Measurements from ENCODE around the gene ZNF652.
A peak's percentile ranks its signal among the peaks of the same experiment; 100 is the strongest.
"Not testable (repeated sequence)": the region's sequence is repeated elsewhere in the genome, so short reads cannot be mapped to it uniquely, and the experiment has no call there.

Gene ZNF652

DNA sequence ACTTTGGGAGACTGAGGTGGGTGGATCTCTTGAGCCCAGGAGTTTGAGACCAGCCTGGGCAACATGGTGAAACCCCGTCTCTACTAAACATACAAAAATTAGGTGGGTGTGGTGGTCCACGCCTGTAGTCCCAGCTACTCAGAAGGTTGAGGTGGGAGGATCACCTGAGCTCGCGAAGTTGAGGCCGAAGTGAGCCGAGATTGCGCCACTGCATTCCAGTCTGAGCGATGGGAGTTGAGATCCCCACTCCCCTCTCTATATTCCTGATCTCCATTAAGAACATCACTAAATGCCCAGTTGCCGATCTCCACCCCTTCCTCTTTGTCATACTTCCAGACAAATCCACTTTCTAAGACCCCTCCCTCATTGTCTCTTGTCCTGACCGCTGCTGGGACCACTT lies 24.3 kb upstream of the ZNF652 start:
- no peak for DNase-seq

DNA sequence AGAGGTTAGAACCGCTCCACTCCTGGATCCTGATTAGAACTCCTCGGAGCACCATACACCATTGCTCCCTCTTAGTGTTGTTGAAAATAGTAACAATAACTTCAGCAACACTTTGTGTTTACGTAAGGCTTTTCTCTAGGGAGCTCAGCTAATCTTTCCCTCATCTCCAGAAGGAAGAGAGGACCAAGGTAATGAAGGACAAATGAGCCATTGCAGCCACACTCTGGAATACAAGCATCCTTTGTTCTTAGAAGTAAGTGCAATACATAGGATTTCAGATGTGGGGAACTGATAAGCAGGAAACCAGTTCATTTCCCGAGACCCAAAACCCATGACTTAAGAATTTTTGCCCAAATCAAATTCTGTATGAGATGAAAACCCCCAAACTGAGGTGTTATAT lies 22.9 kb upstream of the ZNF652 start:
- no peak for DNase-seq

DNA sequence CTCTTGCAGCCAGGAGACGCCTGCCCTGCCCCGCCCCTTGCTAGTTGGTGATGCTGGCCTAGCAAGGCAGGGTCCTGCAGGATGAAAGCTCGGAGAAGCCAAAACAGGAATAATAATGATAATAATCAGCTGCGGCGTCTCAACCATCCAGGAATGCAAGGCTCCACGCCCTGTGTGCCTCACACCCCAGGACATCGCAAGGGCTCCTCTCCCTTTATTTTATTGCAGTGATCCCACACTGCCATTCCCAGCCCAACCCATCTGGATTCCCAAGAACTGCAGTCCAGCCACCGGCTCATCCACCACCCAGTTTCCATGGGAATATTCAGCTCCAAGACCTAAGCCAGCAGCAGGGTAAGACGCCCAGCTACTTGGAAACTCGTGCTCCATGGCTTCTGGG lies 21.0 kb upstream of the ZNF652 start:
- no peak for DNase-seq

DNA sequence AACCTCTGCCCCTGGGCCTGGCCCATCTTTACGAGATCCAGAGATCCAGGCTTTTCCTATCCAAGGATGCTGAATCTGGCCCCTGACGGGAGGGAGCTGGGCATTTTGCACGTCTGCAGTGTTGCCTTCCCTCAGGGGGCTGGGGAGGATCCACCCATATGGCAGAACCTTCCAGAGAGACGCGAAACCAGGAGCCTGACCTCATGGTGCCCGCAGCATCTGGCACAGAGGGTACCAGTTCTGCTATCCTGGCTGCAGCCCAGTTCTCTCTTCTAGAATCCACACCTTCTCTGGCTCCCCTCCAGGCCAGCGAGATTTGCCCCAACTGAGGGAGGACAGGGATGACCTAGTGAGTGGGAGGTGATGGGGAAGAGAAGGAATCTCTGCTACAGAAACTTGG lies 20.5 kb upstream of the ZNF652 start:
- no peak for DNase-seq

DNA sequence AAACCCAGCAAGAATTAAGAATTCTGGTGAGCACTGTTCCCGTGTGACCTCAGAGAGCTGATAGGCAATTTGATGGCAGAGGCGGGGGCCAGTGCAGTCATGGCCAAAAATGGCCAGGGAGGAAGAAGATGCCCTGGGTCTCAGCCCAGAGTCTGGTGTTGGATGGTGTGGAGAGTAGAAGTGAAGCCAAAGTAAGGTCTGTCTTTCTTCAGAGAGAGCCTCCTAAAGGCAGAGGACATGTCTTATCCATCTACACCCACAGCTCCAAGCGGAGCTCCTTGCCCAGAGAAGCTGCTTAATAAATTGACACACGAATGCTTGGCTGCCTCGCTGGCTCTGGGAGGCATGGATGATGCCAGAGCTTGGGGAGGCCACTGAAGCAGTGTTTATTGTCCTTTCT lies 19.7 kb upstream of the ZNF652 start:
- DNase-seq, result no peak

DNA sequence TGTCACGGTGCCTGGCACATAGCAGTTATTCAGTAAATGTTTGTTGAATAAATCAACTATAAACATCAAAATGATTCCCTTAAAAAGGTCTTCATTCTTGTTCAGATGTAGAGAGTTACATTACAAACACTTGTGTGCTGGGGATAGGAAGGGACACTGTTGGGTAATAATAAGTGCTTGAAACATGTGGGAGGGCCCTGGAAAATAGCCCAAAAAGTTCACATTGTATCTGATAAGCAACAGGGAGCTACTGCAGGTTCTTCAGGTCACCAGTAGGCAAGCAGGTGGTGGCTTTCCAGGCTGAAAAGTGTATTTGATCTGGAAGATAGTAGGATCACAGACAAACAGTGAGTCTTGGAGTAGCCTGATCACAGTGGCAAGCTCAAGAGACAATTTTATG lies 19.0 kb upstream of the ZNF652 start:
- no peak for DNase-seq

DNA sequence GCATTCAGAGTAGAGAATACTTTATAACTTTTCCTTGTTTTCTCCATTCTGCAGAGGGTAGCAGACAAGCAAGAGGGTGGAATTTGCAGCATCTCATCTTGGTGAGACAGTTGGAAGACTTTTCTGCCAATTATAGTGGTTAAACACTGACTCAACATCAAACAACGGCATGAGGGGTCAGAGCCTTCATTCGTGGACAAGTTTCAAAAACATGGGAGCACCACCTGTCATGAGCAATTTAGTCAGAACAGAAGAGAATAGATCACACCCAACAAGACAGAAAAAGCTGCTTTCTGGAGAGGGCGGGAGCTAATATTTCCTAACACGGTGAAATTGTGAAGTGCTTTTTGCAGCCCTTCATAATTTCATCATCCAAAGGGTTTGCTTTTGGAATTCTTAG lies 17.9 kb upstream of the ZNF652 start:
- DNase-seq, result no peak

DNA sequence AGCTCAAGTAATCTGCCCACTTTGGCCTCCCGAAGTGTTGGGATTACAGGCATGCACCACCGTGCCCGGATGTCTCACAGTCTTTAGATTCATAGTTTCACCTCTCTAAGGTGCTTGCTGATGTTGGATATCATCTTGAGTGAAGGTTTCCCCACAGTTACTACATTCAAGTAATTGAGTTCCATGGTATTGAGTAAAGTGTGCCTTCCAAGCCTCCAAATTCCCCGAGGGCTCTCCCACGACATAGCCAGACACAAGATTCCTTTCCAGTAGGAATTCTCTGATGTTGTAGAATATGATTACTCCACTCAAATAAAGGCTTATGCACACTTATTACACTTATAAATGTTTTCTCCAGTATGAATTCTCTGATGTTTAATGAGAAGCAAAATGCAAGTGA lies 16.3 kb upstream of the ZNF652 start:
- DNase-seq, result no peak

DNA sequence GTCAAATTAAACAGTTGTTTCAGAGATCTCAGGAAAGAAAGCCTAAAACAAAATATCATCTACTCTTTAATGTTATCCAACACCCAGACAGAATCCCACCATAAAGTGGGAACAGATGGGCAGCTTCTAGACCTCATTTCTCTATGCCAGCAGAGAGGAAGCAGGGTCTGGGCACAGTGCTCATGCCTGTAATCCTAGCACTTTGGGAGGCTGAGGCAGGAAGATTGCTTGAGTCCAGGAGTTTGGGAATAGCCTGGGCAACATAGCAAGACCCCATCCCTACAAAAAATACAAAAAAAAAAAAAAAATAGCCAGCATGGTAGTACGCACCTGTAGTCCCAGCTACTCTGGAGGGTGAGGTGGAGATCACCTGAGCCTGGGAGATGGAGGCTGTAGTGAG lies 13.5 kb upstream of the ZNF652 start:
- DNase-seq, result no peak

DNA sequence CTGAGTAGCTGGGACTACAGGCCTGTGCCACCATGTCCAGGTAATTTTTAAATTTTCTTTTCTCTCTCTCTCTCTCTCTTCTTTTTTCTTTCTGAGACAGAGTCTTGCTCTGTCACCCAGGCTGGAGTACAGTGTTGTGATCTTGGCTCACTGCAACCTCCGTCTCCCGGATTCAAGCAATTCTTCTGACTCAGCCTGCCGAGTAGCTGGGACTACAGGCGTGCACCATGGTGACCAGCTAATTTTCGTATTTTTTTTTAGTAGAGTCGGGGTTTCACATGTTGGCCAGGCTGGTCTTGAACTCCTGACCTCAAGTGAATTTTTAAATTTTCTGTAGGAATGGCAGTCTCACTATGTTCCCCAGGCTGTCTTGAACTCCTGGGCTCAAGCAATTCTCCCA lies 11.1 kb upstream of the ZNF652 start:
- no peak for DNase-seq

DNA sequence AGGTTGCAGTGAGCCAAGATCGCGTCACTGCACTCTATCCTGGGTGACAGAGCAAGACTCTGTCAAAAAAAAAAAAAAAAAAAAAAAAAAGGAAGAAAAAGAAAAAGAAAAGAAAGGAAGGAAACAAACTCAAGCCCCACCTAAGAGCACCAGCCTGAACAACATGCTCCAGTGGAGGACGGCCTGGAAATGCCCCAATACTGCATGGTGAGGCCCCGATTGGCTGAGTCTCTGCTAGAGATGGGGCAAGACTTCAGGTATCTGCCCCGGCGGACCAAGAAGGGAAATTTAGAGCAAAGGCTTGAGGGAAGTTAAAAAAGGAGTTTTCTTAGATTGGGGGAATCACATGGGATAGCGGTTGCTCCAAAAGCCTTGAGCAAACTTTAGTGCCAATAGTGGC lies 10.4 kb upstream of the ZNF652 start:
- no peak for DNase-seq

DNA sequence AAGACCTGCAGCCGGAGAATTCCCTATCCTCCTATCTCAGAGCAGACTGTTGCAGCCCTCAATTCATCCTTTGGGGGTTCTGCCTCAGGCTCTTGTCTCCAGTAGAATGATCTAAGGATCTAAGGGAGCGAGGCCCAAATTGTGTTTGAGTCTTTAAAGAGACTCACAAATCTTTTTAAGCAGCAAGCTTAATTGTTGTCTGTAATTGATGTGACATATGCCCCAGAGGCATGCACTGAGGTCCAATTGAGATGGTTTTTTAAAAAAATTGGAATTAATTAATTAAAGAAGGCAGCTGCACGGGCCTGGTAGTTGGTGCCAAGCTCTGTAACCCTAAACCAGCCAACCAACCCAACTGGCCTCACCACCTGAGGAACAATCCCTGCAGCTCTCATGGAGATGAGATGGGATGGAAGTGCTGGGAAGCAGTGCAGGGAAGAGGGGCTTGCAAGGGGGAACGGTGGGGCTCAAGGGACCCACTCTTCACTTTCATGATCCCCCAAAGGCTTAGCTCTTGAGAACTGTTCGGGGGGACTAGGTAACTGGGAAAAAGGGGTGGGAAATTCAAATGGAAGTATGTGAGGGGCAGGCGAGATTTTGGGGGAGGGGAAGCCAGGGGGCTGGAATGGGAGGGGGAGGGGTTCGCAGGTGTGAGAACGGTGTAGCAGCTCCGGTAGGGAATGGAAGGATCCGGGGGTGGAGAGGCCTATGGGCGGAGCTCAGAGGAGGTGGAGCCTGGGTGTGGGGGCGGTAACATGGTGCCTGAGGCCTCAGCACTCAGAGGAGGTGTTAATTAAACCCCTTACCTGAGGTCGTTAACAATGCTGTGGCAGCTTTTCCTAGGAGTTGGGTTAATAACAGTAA lies 9.2 kb upstream of the ZNF652 start:
- DNase-seq, result no peak

DNA sequence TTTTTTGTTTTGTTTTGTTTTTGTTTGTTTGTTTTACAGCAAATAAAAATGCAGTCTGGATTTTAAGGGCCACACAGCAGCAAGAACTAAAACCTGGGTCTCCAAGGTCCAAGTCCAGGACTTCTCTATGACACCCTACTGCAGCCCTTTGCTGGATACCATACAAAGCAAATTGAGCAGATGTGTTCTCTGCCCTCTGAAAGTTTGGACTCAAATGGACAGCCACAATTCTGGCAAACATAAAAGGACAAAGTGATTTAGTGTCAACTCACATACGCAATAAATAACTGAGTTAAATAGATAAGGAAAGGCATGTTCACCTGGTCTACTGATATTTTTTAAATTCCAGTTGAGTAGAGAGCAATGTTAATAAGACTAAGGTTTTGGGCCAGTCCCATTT lies 7.7 kb upstream of the ZNF652 start:
- no peak for DNase-seq

DNA sequence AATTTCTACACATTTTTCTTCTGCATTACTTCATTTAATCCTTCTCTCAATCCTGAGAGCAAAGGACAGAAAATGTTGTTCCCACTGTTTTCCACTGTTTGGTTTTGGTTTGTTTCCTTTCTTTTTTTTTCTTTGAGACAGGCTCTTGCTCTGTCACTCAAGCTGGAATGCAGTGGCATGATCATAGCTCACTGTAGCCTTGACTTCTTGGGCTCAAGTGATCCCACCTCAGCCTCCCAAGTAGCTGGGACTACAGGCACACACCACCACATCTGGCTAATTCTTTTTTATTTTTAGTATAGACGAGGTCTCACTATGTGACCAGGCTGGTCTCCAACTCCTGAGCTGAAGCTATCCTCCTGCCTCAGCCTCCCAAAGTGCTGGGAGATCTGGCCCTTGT lies 7.0 kb upstream of the ZNF652 start:
- no peak for DNase-seq

DNA sequence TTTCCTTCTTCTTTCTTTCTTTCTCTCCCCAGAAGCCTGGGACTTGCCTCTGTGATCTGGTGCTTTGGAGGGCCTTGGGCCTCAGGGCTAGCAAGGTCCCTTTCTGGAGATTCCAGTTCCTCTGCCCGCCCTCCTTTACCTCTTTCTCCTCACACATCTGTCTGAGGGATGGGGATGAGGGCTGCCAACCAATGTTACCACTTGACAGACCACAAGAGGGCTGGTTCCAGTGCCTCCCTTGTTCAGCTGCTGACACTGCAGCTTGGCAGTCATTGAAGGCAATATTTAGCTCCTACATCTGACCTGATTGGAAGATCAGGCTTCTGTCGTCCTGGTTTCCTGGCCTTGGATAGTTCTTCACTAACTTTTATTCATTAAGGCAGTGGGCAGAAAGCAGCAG lies 3.6 kb upstream of the ZNF652 start:
- DNase-seq, result peak in 2 of 5 experiments; percentile 47 to 58

DNA sequence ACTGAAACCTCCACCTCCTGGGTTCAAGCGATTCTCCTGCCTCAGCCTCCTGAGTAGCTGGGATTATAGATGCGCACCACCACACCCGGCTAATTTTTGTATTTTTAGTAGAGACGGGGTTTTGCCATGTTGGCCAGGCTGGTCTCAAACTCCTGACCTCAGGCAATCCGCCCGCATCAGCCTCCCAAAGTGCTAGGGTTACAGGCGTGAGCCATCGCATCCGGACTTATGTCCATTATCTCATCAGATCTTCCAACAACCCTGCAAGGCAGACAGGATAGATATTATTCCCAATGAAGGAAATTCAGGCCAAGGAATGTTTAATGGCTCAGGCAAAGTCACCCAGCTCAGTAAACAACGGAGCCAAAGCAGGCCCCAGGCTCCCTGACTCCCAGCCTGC lies 3.1 kb upstream of the ZNF652 start:
- DNase-seq, result not testable (repeated sequence)

DNA sequence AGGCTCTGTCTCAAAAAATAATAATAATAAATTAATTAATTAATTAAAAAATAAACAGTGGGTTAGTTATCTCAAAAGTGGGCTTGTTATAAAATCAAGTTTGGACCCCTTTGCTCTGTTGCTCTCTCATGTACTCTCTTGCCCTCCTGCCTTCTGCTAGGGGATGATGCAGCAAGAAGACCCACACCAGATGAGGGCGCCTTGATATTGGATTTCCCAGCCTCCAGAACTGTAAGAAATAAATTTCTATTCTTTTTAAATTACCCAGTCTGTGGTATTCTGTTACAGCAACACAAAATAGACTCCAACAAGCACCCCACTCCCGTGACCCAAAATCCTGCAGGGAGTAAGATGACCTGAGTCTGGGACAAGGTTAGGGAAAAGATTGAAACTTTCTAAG lies 2.1 kb upstream of the ZNF652 start:
- no peak for DNase-seq

DNA sequence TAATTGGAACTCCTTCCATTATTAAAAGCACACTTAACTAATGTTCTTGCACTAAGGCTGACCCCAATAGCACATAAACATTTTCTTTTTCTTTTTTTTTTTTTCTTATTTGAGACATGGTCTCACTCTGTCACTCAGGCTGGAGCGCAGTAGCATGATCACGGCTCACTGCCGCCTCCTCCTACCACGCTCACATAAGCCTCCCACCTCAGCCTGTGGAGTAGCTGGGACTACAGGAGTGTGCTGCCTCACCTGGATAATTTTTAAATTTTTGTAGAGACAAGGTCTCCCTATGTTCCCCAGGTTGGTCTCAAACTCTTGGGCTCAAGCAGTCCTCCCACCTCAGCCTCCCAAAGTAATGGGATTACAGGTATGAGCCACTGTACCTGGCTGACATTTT lies 1.2 kb upstream of the ZNF652 start:
- DNase-seq, result no peak

DNA sequence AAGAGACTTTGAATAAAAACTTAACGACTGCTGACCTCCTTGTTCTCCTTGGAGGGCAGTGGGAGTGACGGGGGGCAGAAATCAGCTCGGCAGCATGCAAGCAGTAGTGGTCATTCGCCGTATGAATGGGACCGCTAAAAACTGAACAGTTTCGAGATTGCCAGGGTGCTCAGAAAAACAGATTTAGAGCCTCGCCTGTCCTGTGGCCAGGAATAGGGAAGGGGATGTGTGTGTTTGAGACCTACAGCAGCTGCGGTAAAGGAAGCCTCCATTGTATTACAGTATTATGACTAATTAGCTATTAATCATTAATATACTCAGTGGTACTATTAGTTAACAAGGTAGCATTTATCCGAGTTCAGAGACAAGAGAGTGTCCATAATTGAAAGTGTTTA lies 670 bp upstream of the ZNF652 start:
- DNase-seq, result no peak

DNA sequence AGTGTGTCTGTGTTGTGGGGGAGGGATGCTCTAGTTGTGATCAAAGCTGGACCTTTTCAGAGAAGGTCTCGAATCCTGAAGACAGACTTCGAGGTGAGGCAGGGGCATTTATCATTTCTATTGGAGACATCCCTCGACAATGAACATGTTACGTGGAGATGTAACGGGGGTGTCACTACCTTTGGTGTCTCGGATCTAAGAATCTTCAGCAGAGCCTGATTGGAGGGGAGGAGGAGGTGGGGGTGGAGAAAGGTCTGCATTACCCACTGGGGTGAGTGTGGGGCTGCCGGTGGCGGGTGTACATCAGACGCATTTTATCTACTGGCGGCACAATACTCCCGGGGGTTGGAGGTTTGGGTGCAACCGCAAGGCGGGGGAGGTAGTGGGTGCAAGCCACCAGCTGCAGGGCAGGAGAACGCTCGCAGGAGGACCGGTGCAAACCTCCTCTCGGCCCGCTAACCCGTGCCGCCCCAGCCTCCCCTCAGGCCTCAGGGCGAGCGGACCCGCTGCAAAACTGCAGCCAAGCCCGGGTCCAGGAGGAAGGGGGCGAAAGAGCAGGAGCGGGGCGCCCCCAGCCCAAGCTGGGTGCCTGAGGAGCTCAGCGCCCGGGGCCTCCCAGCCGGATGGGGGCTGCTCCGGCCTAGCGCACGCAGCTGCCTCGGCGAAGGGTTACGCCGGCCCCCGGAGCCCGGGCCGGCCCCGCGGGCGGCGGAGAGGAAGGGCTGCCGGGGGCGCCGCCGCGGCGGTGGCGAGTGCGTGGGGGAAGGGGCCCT lies 735 bp downstream of the ZNF652 start:
- DNase-seq, result peak; percentile 51 to 94 (median 87)

DNA sequence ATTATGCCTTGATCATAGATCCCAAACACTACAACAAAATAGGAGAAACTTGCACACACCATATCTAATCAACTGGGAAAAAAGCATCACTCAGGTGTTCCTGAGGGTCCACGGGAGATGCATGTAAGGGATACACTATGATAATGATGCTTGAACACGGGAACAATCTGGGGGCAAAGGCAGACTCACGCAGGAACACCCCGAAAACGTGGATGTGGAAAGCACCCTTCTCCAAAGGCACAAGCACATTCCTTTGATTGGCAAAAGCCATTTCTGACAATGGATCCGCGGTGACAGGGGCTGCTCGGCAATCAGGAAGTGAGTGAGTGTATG lies 1.3 kb downstream of the ZNF652 start:
- DNase-seq, result peak in 1 of 5 experiments; percentile 17

DNA sequence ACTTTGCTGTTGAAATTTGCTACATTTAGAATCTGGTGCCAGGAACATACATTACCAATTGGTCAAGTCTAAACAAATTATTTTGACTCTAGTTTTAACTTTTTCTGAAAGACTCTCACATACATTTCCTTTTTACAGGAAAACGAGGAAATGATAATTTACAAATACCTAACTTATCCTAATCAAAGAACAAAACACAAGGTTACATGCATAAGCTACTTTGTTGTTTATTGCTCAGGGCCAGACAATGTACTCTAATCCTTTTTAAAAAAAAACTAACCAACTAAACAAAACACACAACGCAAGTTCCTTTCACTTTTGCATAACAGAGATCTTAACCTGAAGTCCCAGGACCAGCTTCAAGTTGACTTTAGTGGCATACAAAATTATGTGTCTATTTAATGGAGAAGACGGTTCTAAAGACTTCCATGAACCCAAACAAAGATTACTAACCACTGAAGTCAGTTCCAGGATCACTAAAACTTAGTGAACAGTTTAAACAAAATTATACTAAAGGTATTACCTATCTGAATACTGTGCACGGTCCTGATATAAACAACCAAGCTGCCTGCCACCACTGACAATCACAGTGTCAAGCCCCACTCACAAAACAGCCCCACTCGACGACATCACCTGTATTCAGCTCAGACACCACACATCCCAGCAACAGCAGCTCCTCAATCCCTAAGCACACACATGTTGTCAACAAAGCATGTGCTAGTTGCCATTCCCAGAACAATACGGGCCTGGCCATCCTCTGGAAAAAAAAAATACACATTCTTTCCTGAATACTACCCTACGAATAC lies 1.9 kb downstream of the ZNF652 start:
- DNase-seq, result peak in 1 of 5 experiments; percentile 48

DNA sequence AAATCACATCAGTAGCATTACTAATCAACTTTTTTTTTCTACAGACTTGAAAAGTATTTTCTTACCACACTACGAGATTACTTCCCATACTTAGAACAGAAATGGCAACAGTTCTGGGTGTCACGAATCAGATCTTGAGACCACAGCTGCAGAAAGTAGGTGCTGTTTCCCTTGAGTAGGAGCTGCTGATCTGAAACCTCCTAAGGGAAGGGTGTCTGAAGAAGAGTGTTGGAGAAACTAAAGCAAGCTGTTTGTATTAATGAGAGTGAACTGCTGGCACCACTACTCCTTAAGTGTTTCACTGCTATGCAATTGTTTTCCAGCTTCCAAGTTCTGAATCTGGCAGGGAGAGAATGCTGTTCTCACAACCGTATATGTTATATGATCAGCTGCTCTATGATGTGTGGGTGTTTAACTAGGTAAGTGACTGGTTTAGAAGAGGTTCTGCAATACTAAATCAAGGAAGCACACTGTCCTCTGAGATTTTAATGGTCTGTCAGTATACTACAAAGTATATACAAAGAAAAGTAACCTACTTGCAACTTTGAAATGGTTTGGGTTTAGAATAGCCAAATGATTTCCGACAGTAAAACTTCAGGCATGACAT lies 3.3 kb downstream of the ZNF652 start:
- DNase-seq, result peak in 1 of 5 experiments; percentile 76

Data from T-helper 2 cell (primary cell).